GM23338 (cell line): Measurements from ENCODE around the gene CBFA2T2. TPM values are rescaled to one million over a fixed set of nuclear protein-coding genes. Genes with fewer than 3 reads are reported as not detected.

Experiments
- ATAC-seq: fragments of 200-7000 bp; cut with Tn5 transposase; 3 replicates; pipeline ENCODE4 v1.9.1; 2020
- DNase-seq: peaks from one replicate; pipeline ENCODE4 v3.0.0-alpha.2; 2015; ENCODE audit warnings: low spot score
- H2AFZ ChIP-seq: fragments of 200-600 bp; sonication (generic); 2 replicates; pipeline ENCODE4 v1.8.0; 2016; ENCODE audit warnings: antibody characterized with exemption, mild to moderate bottlenecking, moderate library complexity
- H3F3A ChIP-seq: fragments of 200-600 bp; sonication (generic); replicated peaks from 2 replicates; pipeline ENCODE4 v1.8.0; 2017; ENCODE audit warnings: antibody characterized with exemption, mixed run types, low read depth
- H3K27ac ChIP-seq: fragments of 200-600 bp; sonication (generic); 2 replicates; pipeline ENCODE4 v1.6.1; 2016; ENCODE audit warnings: low read depth
- H3K27me3 ChIP-seq: fragments of 200-600 bp; sonication (generic); 2 replicates; pipeline ENCODE4 v1.8.0; 2016; ENCODE audit warnings: mild to moderate bottlenecking, mixed run types, moderate library complexity; ENCODE audit not compliant: insufficient read depth
- H3K36me3 ChIP-seq: fragments of 200-600 bp; sonication (generic); 2 replicates; pipeline ENCODE4 v1.8.0; 2016; ENCODE audit warnings: mild to moderate bottlenecking; ENCODE audit not compliant: insufficient read depth
- H3K4me1 ChIP-seq: fragments of 200-600 bp; sonication (generic); 2 replicates; pipeline ENCODE4 v1.8.0; 2016; ENCODE audit warnings: mild to moderate bottlenecking, moderate library complexity; ENCODE audit not compliant: insufficient read depth
- H3K4me2 ChIP-seq: fragments of 200-600 bp; sonication (generic); 2 replicates; pipeline ENCODE4 v1.7.1; 2017; ENCODE audit warnings: mixed run types
- H3K4me3 ChIP-seq: fragments of 200-600 bp; sonication (generic); 2 replicates; pipeline ENCODE4 v1.6.1; 2016; ENCODE audit warnings: mixed run types
- H3K79me2 ChIP-seq: fragments of 200-600 bp; sonication (generic); replicated peaks from 2 replicates; pipeline ENCODE4 v1.8.0; 2017; ENCODE audit warnings: mild to moderate bottlenecking; ENCODE audit not compliant: insufficient read depth
- H3K9me2 ChIP-seq: fragments of 200-600 bp; sonication (generic); 2 replicates; pipeline ENCODE4 v1.8.0; 2017; ENCODE audit not compliant: insufficient read depth
- H4K20me1 ChIP-seq: fragments of 200-600 bp; sonication (generic); replicated peaks from 2 replicates; pipeline ENCODE4 v1.8.0; 2017; ENCODE audit warnings: mild to moderate bottlenecking; ENCODE audit not compliant: insufficient read depth
- H3K27ac Mint-ChIP-seq: 2 replicates; pipeline ENCODE4 v1.8.0; 2020; ENCODE audit warnings: inconsistent platforms, mild to moderate bottlenecking, moderate library complexity, mixed read lengths
- H3K27me3 Mint-ChIP-seq: 3 replicates; pipeline ENCODE4 v1.8.0; 2022; ENCODE audit warnings: low read depth, mild to moderate bottlenecking, moderate library complexity, mixed read lengths, inconsistent platforms; ENCODE audit not compliant: insufficient read depth, poor library complexity
- H3K36me3 Mint-ChIP-seq: 3 replicates; pipeline ENCODE4 v1.8.0; 2021; ENCODE audit warnings: low read depth, mild to moderate bottlenecking, inconsistent platforms, moderate library complexity, mixed read lengths
- H3K4me1 Mint-ChIP-seq: 3 replicates; pipeline ENCODE4 v1.8.0; 2020; ENCODE audit warnings: mild to moderate bottlenecking, inconsistent platforms, mixed read lengths
- H3K4me3 Mint-ChIP-seq: 3 replicates; pipeline ENCODE4 v1.8.0; 2021; ENCODE audit warnings: moderate library complexity, mild to moderate bottlenecking, inconsistent platforms, mixed read lengths
- H3K9me3 Mint-ChIP-seq: 3 replicates; pipeline ENCODE4 v1.8.0; 2020; ENCODE audit warnings: moderate library complexity, mild to moderate bottlenecking, inconsistent platforms, mixed read lengths
- EZH2 ChIP-seq: fragments of 200-600 bp; sonication (generic); IDR thresholded peaks from one replicate; pipeline ENCODE4 v1.8.0; 2017; ENCODE audit warnings: antibody characterized with exemption, mild to moderate bottlenecking, low read depth; ENCODE audit not compliant: unreplicated experiment
- JUNB ChIP-seq: IDR thresholded peaks from one replicate; pipeline ENCODE4 v1.6.1; 2016; ENCODE audit warnings: antibody characterized with exemption; ENCODE audit not compliant: unreplicated experiment
- NANOG ChIP-seq: IDR thresholded peaks from 2 replicates; pipeline ENCODE4 v1.6.1; 2016; ENCODE audit warnings: antibody characterized with exemption, borderline replicate concordance
- POLR2AphosphoS5 ChIP-seq: IDR thresholded peaks from 2 replicates; pipeline ENCODE4 v1.6.1; 2016; ENCODE audit warnings: antibody characterized with exemption, low read depth
- REST ChIP-seq: IDR thresholded peaks from one replicate; pipeline ENCODE4 v1.6.1; 2018; ENCODE audit warnings: antibody characterized with exemption; ENCODE audit not compliant: unreplicated experiment
- STAT1 ChIP-seq: IDR thresholded peaks from one replicate; pipeline ENCODE4 v1.6.1; 2016; ENCODE audit warnings: antibody characterized with exemption; ENCODE audit not compliant: unreplicated experiment
- ZNF331 ChIP-seq: fragments of 250-450 bp; sonication (Bioruptor Pico); IDR thresholded peaks from 2 replicates; pipeline ENCODE4 v1.5.0; 2020; ENCODE audit warnings: low read depth, mild to moderate bottlenecking, moderate library complexity
- polyA plus RNA-seq: library from polyadenylated mRNA; unstranded; fragments of >200 nt; fragmentation: Nextera tagmentation; extraction: Ambion mirVana; gene quantifications from 2 replicates; pipeline ENCODE4 v1.2.1, GENCODE V29; 2016
- total RNA-seq: library from RNA; depleted of rRNA; stranded (reverse); fragments of >200 nt; shearing (Covaris generic); gene quantifications from 2 replicates; pipeline ENCODE4 v1.2.3, GENCODE V29; 2014
- TF ChIP-seq, protein P1 (sequence below): fragments of 250-450 bp; sonication (Bioruptor Pico); IDR thresholded peaks from 2 replicates; pipeline ENCODE4 v1.5.0; 2020; ENCODE audit warnings: mild to moderate bottlenecking, moderate library complexity

CBFA2T2 gene
- total and polyA plus RNA-seq, 2 experiments from 2014 or later: 12.7 to 15.8 TPM

DNA sequence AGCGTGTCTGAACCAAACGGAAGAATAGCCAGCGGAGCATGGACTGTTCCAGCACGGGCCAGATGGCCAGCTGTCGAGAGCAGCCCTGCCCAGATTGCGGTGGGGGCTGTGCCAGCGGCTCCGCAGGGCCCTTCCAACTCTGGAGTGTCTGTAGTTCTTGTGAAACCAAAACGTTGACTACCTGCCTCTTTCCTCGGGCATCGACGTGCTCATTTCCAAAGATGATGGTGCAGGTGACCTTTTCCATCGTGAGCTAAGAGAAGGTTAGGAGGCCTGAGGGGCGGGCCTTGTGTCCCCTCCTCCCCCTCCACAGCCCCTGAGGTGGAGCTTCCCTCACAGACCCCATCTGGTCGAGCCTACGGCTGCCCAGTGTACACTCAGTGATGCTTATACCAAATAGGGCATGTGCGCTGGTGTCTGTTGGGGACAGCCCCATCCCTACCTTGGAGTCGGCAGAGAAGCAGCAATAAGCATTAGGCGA, 159.3 kb downstream of the CBFA2T2 start:
- Histone ChIP-seq H3K9me2 (no peaks in the 10 kb centered on the region), H3K27ac (no peak overlapping the region), H4K20me1 (no peaks in the 10 kb centered on the region), H3F3A (no peaks in the 10 kb centered on the region), H3K36me3 (no peaks in the 10 kb centered on the region), H3K79me2 (no peaks in the 10 kb centered on the region), H3K4me2 (no peak overlapping the region), H3K4me3 (no peak overlapping the region), H2AFZ (no peak overlapping the region), H3K4me1 (no peaks in the 10 kb centered on the region; the same call in 1 of the 2 replicates), H3K27me3 (no peaks in the 10 kb centered on the region)
- no peak overlapping the region for H3K4me3 Mint-ChIP-seq
- peaks cover 18% of the 10 kb centered on the region; the same call in 2 of the 3 replicates for H3K4me1 Mint-ChIP-seq
- H3K36me3 Mint-ChIP-seq: peaks cover 14% of the 10 kb centered on the region; the same call in 2 of the 3 replicates
- H3K9me3 Mint-ChIP-seq: no peaks in the 10 kb centered on the region
- DNase-seq (no peak), ATAC-seq (no peak; the same call in 2 of the 3 replicates)
- peaks cover 2% of the 10 kb centered on the region for H3K27me3 Mint-ChIP-seq
- TF ChIP-seq NANOG (no peak), JUNB (no peak), ZNF331 (CRISPR knock-in tag) (no peak), EZH2 (no peak), STAT1 (no peak), POLR2AphosphoS5 (no peak), REST (no peak)
- TF ChIP-seq, protein P1, sequence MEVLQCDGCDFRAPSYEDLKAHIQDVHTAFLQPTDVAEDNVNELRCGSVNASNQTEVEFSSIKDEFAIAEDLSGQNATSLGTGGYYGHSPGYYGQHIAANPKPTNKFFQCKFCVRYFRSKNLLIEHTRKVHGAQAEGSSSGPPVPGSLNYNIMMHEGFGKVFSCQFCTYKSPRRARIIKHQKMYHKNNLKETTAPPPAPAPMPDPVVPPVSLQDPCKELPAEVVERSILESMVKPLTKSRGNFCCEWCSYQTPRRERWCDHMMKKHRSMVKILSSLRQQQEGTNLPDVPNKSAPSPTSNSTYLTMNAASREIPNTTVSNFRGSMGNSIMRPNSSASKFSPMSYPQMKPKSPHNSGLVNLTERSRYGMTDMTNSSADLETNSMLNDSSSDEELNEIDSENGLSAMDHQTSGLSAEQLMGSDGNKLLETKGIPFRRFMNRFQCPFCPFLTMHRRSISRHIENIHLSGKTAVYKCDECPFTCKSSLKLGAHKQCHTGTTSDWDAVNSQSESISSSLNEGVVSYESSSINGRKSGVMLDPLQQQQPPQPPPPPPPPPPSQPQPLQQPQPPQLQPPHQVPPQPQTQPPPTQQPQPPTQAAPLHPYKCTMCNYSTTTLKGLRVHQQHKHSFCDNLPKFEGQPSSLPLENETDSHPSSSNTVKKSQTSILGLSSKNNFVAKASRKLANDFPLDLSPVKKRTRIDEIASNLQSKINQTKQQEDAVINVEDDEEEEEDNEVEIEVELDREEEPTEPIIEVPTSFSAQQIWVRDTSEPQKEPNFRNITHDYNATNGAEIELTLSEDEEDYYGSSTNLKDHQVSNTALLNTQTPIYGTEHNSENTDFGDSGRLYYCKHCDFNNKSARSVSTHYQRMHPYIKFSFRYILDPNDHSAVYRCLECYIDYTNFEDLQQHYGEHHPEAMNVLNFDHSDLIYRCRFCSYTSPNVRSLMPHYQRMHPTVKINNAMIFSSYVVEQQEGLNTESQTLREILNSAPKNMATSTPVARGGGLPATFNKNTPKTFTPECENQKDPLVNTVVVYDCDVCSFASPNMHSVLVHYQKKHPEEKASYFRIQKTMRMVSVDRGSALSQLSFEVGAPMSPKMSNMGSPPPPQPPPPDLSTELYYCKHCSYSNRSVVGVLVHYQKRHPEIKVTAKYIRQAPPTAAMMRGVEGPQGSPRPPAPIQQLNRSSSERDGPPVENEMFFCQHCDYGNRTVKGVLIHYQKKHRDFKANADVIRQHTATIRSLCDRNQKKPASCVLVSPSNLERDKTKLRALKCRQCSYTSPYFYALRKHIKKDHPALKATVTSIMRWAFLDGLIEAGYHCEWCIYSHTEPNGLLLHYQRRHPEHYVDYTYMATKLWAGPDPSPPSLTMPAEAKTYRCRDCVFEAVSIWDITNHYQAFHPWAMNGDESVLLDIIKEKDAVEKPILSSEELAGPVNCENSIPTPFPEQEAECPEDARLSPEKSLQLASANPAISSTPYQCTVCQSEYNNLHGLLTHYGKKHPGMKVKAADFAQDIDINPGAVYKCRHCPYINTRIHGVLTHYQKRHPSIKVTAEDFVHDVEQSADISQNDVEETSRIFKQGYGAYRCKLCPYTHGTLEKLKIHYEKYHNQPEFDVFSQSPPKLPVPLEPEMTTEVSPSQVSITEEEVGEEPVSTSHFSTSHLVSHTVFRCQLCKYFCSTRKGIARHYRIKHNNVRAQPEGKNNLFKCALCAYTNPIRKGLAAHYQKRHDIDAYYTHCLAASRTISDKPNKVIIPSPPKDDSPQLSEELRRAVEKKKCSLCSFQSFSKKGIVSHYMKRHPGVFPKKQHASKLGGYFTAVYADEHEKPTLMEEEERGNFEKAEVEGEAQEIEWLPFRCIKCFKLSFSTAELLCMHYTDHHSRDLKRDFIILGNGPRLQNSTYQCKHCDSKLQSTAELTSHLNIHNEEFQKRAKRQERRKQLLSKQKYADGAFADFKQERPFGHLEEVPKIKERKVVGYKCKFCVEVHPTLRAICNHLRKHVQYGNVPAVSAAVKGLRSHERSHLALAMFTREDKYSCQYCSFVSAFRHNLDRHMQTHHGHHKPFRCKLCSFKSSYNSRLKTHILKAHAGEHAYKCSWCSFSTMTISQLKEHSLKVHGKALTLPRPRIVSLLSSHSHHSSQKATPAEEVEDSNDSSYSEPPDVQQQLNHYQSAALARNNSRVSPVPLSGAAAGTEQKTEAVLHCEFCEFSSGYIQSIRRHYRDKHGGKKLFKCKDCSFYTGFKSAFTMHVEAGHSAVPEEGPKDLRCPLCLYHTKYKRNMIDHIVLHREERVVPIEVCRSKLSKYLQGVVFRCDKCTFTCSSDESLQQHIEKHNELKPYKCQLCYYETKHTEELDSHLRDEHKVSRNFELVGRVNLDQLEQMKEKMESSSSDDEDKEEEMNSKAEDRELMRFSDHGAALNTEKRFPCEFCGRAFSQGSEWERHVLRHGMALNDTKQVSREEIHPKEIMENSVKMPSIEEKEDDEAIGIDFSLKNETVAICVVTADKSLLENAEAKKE: no peak
- H3K27ac Mint-ChIP-seq: no peak overlapping the region; the same call in 1 of the 2 replicates
